ENCODE results near the gene AOPEP. TPM values are rescaled to one million over a fixed set of nuclear protein-coding genes. Genes with fewer than 3 reads are reported as not detected.

The AOPEP gene
- polyA plus RNA-seq, 1 donor from 2014 or later, result 10.0 TPM

GRCh38 chr9:95031711-95032461, 305.4 kb downstream of the AOPEP start:
- H3K36me3 ChIP-seq (ENCODE audit: insufficient read depth, low read length), result no peaks in the 10 kb centered on the region
- no peak overlapping the region for H3K9ac ChIP-seq (ENCODE audit: low read length)
- no peaks in the 10 kb centered on the region for H3K9me2 ChIP-seq (ENCODE audit: insufficient read depth, low read length)
- H3K27ac ChIP-seq (ENCODE audit: low read length), result no peak overlapping the region
- H3K27me3 ChIP-seq (ENCODE audit: insufficient read depth, low read depth, low read length), result no peaks in the 10 kb centered on the region
- no peaks in the 10 kb centered on the region for H3K9me3 ChIP-seq (ENCODE audit: low read length)
- no peaks in the 10 kb centered on the region for H3F3A ChIP-seq (ENCODE audit: insufficient read depth, low read length, poor library complexity, severe bottlenecking)
- no peak overlapping the region for H3K4me2 ChIP-seq (ENCODE audit: low read length)
- H3K79me2 ChIP-seq (replicated peaks; ENCODE audit: insufficient read depth, low read length), result no peaks in the 10 kb centered on the region
- TF ChIP-seq RAD21 (conservative IDR thresholded peaks at IDR 0.05) (no peak), REST (IDR thresholded peaks at IDR 0.05; ENCODE audit: borderline replicate concordance) (no peak), EP300 (conservative IDR thresholded peaks at IDR 0.05; ENCODE audit: poor library complexity, severe bottlenecking) (no peak), POLR2AphosphoS5 (IDR thresholded peaks at IDR 0.05) (no peak), MXI1 (conservative IDR thresholded peaks at IDR 0.05; ENCODE audit: poor library complexity, severe bottlenecking) (no peak), SMC3 (conservative IDR thresholded peaks at IDR 0.05; ENCODE audit: poor library complexity) (no peak), CTCF (IDR thresholded peaks at IDR 0.05; ENCODE audit: poor library complexity, severe bottlenecking) (no peak), EZH2 (IDR thresholded peaks at IDR 0.05; ENCODE audit: borderline replicate concordance, insufficient read depth, low read length, poor library complexity, severe bottlenecking) (no peak), TAF1 (IDR thresholded peaks at IDR 0.05; ENCODE audit: low read depth) (no peak)
- no peak overlapping the region for H3K4me3 ChIP-seq (ENCODE audit: low read length)
- H2AFZ ChIP-seq (ENCODE audit: low read depth, low read length), result no peak overlapping the region
- no peaks in the 10 kb centered on the region for H4K20me1 ChIP-seq (ENCODE audit: insufficient read depth)

GRCh38 chr9:95032580-95033341, 306.3 kb downstream of the AOPEP start:
- no peaks in the 10 kb centered on the region for H3K79me2 ChIP-seq (replicated peaks; ENCODE audit: insufficient read depth, low read length)

More at GRCh38 chr9:95032580-95033341, 306.3 kb downstream of the AOPEP start:
- no peaks in the 10 kb centered on the region for H4K20me1 ChIP-seq (ENCODE audit: insufficient read depth)
- no peaks in the 10 kb centered on the region for H3K9me3 ChIP-seq (ENCODE audit: low read length)
- no peaks in the 10 kb centered on the region for H3K36me3 ChIP-seq (ENCODE audit: insufficient read depth, low read length)
- no peak overlapping the region for H3K4me2 ChIP-seq (ENCODE audit: low read length)
- H2AFZ ChIP-seq (ENCODE audit: low read depth, low read length), result no peak overlapping the region
- H3K9ac ChIP-seq (ENCODE audit: low read length), result no peak overlapping the region
- H3F3A ChIP-seq (ENCODE audit: insufficient read depth, low read length, poor library complexity, severe bottlenecking), result no peaks in the 10 kb centered on the region
- no peak overlapping the region for H3K4me3 ChIP-seq (ENCODE audit: low read length)
- TF ChIP-seq TAF1 (IDR thresholded peaks at IDR 0.05; ENCODE audit: low read depth) (no peak), POLR2AphosphoS5 (IDR thresholded peaks at IDR 0.05) (no peak), EZH2 (IDR thresholded peaks at IDR 0.05; ENCODE audit: borderline replicate concordance, insufficient read depth, low read length, poor library complexity, severe bottlenecking) (no peak), SMC3 (conservative IDR thresholded peaks at IDR 0.05; ENCODE audit: poor library complexity) (no peak), MXI1 (conservative IDR thresholded peaks at IDR 0.05; ENCODE audit: poor library complexity, severe bottlenecking) (no peak), CTCF (IDR thresholded peaks at IDR 0.05; ENCODE audit: poor library complexity, severe bottlenecking) (no peak), RAD21 (conservative IDR thresholded peaks at IDR 0.05) (no peak), EP300 (conservative IDR thresholded peaks at IDR 0.05; ENCODE audit: poor library complexity, severe bottlenecking) (no peak), REST (IDR thresholded peaks at IDR 0.05; ENCODE audit: borderline replicate concordance) (no peak)
- H3K9me2 ChIP-seq (ENCODE audit: insufficient read depth, low read length), result no peaks in the 10 kb centered on the region
- no peaks in the 10 kb centered on the region for H3K27me3 ChIP-seq (ENCODE audit: insufficient read depth, low read depth, low read length)
- H3K27ac ChIP-seq (ENCODE audit: low read length), result no peak overlapping the region
